GM23338 (cell line): ENCODE results near the gene SERPINB12. TPM values are rescaled to one million over a fixed set of nuclear protein-coding genes. Genes with fewer than 3 reads are reported as not detected.

ENCODE experiments used
- ATAC-seq: fragments of 200-7000 bp; cut with Tn5 transposase; 3 replicates; pipeline ENCODE4 v1.9.1; 2020
- DNase-seq: peaks from one replicate; pipeline ENCODE4 v3.0.0-alpha.2; 2015; ENCODE audit warnings: low spot score
- H2AFZ ChIP-seq: fragments of 200-600 bp; sonication (generic); 2 replicates; pipeline ENCODE4 v1.8.0; 2016; ENCODE audit warnings: antibody characterized with exemption, mild to moderate bottlenecking, moderate library complexity
- H3F3A ChIP-seq: fragments of 200-600 bp; sonication (generic); replicated peaks from 2 replicates; pipeline ENCODE4 v1.8.0; 2017; ENCODE audit warnings: antibody characterized with exemption, mixed run types, low read depth
- H3K27ac ChIP-seq: fragments of 200-600 bp; sonication (generic); 2 replicates; pipeline ENCODE4 v1.6.1; 2016; ENCODE audit warnings: low read depth
- H3K27me3 ChIP-seq: fragments of 200-600 bp; sonication (generic); 2 replicates; pipeline ENCODE4 v1.8.0; 2016; ENCODE audit warnings: mild to moderate bottlenecking, mixed run types, moderate library complexity; ENCODE audit not compliant: insufficient read depth
- H3K36me3 ChIP-seq: fragments of 200-600 bp; sonication (generic); 2 replicates; pipeline ENCODE4 v1.8.0; 2016; ENCODE audit warnings: mild to moderate bottlenecking; ENCODE audit not compliant: insufficient read depth
- H3K4me1 ChIP-seq: fragments of 200-600 bp; sonication (generic); 2 replicates; pipeline ENCODE4 v1.8.0; 2016; ENCODE audit warnings: mild to moderate bottlenecking, moderate library complexity; ENCODE audit not compliant: insufficient read depth
- H3K4me2 ChIP-seq: fragments of 200-600 bp; sonication (generic); 2 replicates; pipeline ENCODE4 v1.7.1; 2017; ENCODE audit warnings: mixed run types
- H3K4me3 ChIP-seq: fragments of 200-600 bp; sonication (generic); 2 replicates; pipeline ENCODE4 v1.6.1; 2016; ENCODE audit warnings: mixed run types
- H3K79me2 ChIP-seq: fragments of 200-600 bp; sonication (generic); replicated peaks from 2 replicates; pipeline ENCODE4 v1.8.0; 2017; ENCODE audit warnings: mild to moderate bottlenecking; ENCODE audit not compliant: insufficient read depth
- H3K9me2 ChIP-seq: fragments of 200-600 bp; sonication (generic); 2 replicates; pipeline ENCODE4 v1.8.0; 2017; ENCODE audit not compliant: insufficient read depth
- H4K20me1 ChIP-seq: fragments of 200-600 bp; sonication (generic); replicated peaks from 2 replicates; pipeline ENCODE4 v1.8.0; 2017; ENCODE audit warnings: mild to moderate bottlenecking; ENCODE audit not compliant: insufficient read depth
- H3K27ac Mint-ChIP-seq: 2 replicates; pipeline ENCODE4 v1.8.0; 2020; ENCODE audit warnings: inconsistent platforms, mild to moderate bottlenecking, moderate library complexity, mixed read lengths
- H3K27me3 Mint-ChIP-seq: 3 replicates; pipeline ENCODE4 v1.8.0; 2022; ENCODE audit warnings: low read depth, mild to moderate bottlenecking, moderate library complexity, mixed read lengths, inconsistent platforms; ENCODE audit not compliant: insufficient read depth, poor library complexity
- H3K36me3 Mint-ChIP-seq: 3 replicates; pipeline ENCODE4 v1.8.0; 2021; ENCODE audit warnings: low read depth, mild to moderate bottlenecking, inconsistent platforms, moderate library complexity, mixed read lengths
- H3K4me1 Mint-ChIP-seq: 3 replicates; pipeline ENCODE4 v1.8.0; 2020; ENCODE audit warnings: mild to moderate bottlenecking, inconsistent platforms, mixed read lengths
- H3K4me3 Mint-ChIP-seq: 3 replicates; pipeline ENCODE4 v1.8.0; 2021; ENCODE audit warnings: moderate library complexity, mild to moderate bottlenecking, inconsistent platforms, mixed read lengths
- H3K9me3 Mint-ChIP-seq: 3 replicates; pipeline ENCODE4 v1.8.0; 2020; ENCODE audit warnings: moderate library complexity, mild to moderate bottlenecking, inconsistent platforms, mixed read lengths
- EZH2 ChIP-seq: fragments of 200-600 bp; sonication (generic); IDR thresholded peaks from one replicate; pipeline ENCODE4 v1.8.0; 2017; ENCODE audit warnings: antibody characterized with exemption, mild to moderate bottlenecking, low read depth; ENCODE audit not compliant: unreplicated experiment
- EZH2phosphoT487 ChIP-seq: fragments of 200-600 bp; sonication (generic); IDR thresholded peaks from one replicate; pipeline ENCODE4 v1.8.1; 2018; ENCODE audit warnings: antibody characterized with exemption; ENCODE audit not compliant: unreplicated experiment
- JUNB ChIP-seq: IDR thresholded peaks from one replicate; pipeline ENCODE4 v1.6.1; 2016; ENCODE audit warnings: antibody characterized with exemption; ENCODE audit not compliant: unreplicated experiment
- NANOG ChIP-seq: IDR thresholded peaks from 2 replicates; pipeline ENCODE4 v1.6.1; 2016; ENCODE audit warnings: antibody characterized with exemption, borderline replicate concordance
- ZNF114 ChIP-seq: fragments of 250-450 bp; sonication (Bioruptor Pico); IDR thresholded peaks from 2 replicates; pipeline ENCODE4 v1.5.0; 2020; ENCODE audit warnings: mild to moderate bottlenecking, moderate library complexity
- ZNF331 ChIP-seq: fragments of 250-450 bp; sonication (Bioruptor Pico); IDR thresholded peaks from 2 replicates; pipeline ENCODE4 v1.5.0; 2020; ENCODE audit warnings: low read depth, mild to moderate bottlenecking, moderate library complexity
- polyA plus RNA-seq: library from polyadenylated mRNA; unstranded; fragments of >200 nt; fragmentation: Nextera tagmentation; extraction: Ambion mirVana; gene quantifications from 2 replicates; pipeline ENCODE4 v1.2.1, GENCODE V29; 2016
- total RNA-seq: library from RNA; depleted of rRNA; stranded (reverse); fragments of >200 nt; shearing (Covaris generic); gene quantifications from 2 replicates; pipeline ENCODE4 v1.2.3, GENCODE V29; 2014
- TF ChIP-seq, protein P1 (sequence below): IDR thresholded peaks from one replicate; pipeline ENCODE4 v1.6.1; 2018; ENCODE audit warnings: antibody characterized with exemption; ENCODE audit not compliant: unreplicated experiment
- TF ChIP-seq, protein P2 (sequence below): fragments of 250-450 bp; sonication (Bioruptor Pico); IDR thresholded peaks from 2 replicates; pipeline ENCODE4 v1.5.0; 2020; ENCODE audit warnings: mild to moderate bottlenecking, moderate library complexity

The SERPINB12 gene
- total and polyA plus RNA-seq, 2 experiments from 2014 or later: not detected

DNA sequence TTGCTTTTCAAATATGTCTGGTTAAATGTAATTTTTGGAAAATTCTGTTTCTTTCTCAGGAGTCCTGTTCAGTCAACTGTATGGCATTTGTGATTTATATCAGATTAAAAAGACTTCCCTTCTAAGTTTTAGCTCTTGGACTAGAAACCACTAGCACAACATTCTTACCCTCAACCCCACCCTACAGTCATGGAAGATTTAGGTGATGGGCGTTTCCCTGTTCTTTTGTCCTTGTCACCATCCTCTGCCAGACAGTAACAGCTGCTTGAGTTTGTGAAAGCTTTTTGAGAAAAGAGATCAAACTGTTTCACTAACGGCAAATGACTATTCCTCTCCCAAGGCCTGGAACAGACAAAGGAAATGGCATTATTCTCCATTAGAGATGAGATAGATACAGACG is 33.6 kb upstream of the SERPINB12 start:
- TF ChIP-seq ZNF331 (CRISPR knock-in tag) (no peak), EZH2phosphoT487 (no peak), JUNB (no peak), ZNF114 (no peak), EZH2 (no peak), NANOG (no peak)
- TF ChIP-seq, protein P1, sequence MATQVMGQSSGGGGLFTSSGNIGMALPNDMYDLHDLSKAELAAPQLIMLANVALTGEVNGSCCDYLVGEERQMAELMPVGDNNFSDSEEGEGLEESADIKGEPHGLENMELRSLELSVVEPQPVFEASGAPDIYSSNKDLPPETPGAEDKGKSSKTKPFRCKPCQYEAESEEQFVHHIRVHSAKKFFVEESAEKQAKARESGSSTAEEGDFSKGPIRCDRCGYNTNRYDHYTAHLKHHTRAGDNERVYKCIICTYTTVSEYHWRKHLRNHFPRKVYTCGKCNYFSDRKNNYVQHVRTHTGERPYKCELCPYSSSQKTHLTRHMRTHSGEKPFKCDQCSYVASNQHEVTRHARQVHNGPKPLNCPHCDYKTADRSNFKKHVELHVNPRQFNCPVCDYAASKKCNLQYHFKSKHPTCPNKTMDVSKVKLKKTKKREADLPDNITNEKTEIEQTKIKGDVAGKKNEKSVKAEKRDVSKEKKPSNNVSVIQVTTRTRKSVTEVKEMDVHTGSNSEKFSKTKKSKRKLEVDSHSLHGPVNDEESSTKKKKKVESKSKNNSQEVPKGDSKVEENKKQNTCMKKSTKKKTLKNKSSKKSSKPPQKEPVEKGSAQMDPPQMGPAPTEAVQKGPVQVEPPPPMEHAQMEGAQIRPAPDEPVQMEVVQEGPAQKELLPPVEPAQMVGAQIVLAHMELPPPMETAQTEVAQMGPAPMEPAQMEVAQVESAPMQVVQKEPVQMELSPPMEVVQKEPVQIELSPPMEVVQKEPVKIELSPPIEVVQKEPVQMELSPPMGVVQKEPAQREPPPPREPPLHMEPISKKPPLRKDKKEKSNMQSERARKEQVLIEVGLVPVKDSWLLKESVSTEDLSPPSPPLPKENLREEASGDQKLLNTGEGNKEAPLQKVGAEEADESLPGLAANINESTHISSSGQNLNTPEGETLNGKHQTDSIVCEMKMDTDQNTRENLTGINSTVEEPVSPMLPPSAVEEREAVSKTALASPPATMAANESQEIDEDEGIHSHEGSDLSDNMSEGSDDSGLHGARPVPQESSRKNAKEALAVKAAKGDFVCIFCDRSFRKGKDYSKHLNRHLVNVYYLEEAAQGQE: no peak
- TF ChIP-seq, protein P2, sequence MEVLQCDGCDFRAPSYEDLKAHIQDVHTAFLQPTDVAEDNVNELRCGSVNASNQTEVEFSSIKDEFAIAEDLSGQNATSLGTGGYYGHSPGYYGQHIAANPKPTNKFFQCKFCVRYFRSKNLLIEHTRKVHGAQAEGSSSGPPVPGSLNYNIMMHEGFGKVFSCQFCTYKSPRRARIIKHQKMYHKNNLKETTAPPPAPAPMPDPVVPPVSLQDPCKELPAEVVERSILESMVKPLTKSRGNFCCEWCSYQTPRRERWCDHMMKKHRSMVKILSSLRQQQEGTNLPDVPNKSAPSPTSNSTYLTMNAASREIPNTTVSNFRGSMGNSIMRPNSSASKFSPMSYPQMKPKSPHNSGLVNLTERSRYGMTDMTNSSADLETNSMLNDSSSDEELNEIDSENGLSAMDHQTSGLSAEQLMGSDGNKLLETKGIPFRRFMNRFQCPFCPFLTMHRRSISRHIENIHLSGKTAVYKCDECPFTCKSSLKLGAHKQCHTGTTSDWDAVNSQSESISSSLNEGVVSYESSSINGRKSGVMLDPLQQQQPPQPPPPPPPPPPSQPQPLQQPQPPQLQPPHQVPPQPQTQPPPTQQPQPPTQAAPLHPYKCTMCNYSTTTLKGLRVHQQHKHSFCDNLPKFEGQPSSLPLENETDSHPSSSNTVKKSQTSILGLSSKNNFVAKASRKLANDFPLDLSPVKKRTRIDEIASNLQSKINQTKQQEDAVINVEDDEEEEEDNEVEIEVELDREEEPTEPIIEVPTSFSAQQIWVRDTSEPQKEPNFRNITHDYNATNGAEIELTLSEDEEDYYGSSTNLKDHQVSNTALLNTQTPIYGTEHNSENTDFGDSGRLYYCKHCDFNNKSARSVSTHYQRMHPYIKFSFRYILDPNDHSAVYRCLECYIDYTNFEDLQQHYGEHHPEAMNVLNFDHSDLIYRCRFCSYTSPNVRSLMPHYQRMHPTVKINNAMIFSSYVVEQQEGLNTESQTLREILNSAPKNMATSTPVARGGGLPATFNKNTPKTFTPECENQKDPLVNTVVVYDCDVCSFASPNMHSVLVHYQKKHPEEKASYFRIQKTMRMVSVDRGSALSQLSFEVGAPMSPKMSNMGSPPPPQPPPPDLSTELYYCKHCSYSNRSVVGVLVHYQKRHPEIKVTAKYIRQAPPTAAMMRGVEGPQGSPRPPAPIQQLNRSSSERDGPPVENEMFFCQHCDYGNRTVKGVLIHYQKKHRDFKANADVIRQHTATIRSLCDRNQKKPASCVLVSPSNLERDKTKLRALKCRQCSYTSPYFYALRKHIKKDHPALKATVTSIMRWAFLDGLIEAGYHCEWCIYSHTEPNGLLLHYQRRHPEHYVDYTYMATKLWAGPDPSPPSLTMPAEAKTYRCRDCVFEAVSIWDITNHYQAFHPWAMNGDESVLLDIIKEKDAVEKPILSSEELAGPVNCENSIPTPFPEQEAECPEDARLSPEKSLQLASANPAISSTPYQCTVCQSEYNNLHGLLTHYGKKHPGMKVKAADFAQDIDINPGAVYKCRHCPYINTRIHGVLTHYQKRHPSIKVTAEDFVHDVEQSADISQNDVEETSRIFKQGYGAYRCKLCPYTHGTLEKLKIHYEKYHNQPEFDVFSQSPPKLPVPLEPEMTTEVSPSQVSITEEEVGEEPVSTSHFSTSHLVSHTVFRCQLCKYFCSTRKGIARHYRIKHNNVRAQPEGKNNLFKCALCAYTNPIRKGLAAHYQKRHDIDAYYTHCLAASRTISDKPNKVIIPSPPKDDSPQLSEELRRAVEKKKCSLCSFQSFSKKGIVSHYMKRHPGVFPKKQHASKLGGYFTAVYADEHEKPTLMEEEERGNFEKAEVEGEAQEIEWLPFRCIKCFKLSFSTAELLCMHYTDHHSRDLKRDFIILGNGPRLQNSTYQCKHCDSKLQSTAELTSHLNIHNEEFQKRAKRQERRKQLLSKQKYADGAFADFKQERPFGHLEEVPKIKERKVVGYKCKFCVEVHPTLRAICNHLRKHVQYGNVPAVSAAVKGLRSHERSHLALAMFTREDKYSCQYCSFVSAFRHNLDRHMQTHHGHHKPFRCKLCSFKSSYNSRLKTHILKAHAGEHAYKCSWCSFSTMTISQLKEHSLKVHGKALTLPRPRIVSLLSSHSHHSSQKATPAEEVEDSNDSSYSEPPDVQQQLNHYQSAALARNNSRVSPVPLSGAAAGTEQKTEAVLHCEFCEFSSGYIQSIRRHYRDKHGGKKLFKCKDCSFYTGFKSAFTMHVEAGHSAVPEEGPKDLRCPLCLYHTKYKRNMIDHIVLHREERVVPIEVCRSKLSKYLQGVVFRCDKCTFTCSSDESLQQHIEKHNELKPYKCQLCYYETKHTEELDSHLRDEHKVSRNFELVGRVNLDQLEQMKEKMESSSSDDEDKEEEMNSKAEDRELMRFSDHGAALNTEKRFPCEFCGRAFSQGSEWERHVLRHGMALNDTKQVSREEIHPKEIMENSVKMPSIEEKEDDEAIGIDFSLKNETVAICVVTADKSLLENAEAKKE: no peak
- Histone ChIP-seq H3K4me1 (peaks cover 26% of the 10 kb centered on the region), H3K79me2 (no peaks in the 10 kb centered on the region), H3K36me3 (no peaks in the 10 kb centered on the region), H3K27me3 (no peaks in the 10 kb centered on the region), H4K20me1 (no peaks in the 10 kb centered on the region), H3K4me2 (no peak overlapping the region), H2AFZ (0 out of 2 replicates have a peak overlapping the region, but pooled peaks have one; percentile 32), H3F3A (no peaks in the 10 kb centered on the region), H3K27ac (no peak overlapping the region), H3K4me3 (no peak overlapping the region), H3K9me2 (no peaks in the 10 kb centered on the region)
- Mint-ChIP-seq H3K36me3 (no peaks in the 10 kb centered on the region), H3K27me3 (peaks cover 3% of the 10 kb centered on the region), H3K9me3 (no peaks in the 10 kb centered on the region), H3K4me3 (no peak overlapping the region), H3K4me1 (peaks cover 18% of the 10 kb centered on the region), H3K27ac (no peak overlapping the region)
- ATAC-seq (no peak), DNase-seq (no peak)
